HCT116 (cell line): Measurements from ENCODE around the gene DUSP6. TPM values are rescaled to one million over a fixed set of nuclear protein-coding genes. Genes with fewer than 3 reads are reported as not detected.

ENCODE experiments used
- ATAC-seq: fragments of 200-7000 bp; cut with Tn5 transposase; 2 replicates; pipeline ENCODE4 v1.9.1; 2020; ENCODE audit warnings: mild to moderate bottlenecking, moderate library complexity
- BruUV-seq: library from RNA; stranded (reverse); fragments of 400-500 nt; replicated peaks from 2 replicates; lab custom pipeline; 2021; lab: Mats Ljungman, UMichigan
- CTCF ChIA-PET: fragments of 300-600 bp; sonication (Branson Sonifier 250); formaldehyde crosslinking; loops from one replicate; lab custom pipeline; 2021; ENCODE audit warnings: antibody characterized with exemption; lab: Charles Lee
- POLR2A ChIA-PET: fragments of 300-600, 350-600 bp; sonication (Branson Sonifier 250); formaldehyde crosslinking; loops from one replicate; lab custom pipeline; 2021; ENCODE audit warnings: antibody characterized with exemption; lab: Charles Lee
- RAD21 ChIA-PET, 2 experiments: fragments of 300-600 bp; sonication (Branson Sonifier 250); formaldehyde crosslinking; loops; one replicate each; lab custom pipeline; 2023; ENCODE audit warnings: low total read pairs in 2 of 2; ENCODE audit not compliant: uncharacterized antibody in 2 of 2, unreplicated experiment in 2 of 2, low non-redundant PET in 1 of 2; lab: Charles Lee
- DNase-seq: peaks from one replicate; pipeline ENCODE4 v3.0.0-alpha.2; 2010; ENCODE audit warnings: low read depth, low spot score
- H2AFZ ChIP-seq: fragments of 200-600 bp; shearing (Covaris generic), sonication (generic); 2 replicates; pipeline ENCODE4 v1.6.1; 2017; ENCODE audit warnings: low read depth, mixed run types, mixed read lengths, antibody characterized with exemption, low read length; ENCODE audit not compliant: poor library complexity, severe bottlenecking
- H3K27ac ChIP-seq: 2 replicates; pipeline ENCODE4 v1.5.1; 2012; ENCODE audit warnings: low read depth, low read length
- H3K27me3 ChIP-seq: fragments of 200-600 bp; sonication (generic); 2 replicates; pipeline ENCODE4 v1.6.1; 2016; ENCODE audit warnings: mixed run types, low read length, mixed read lengths; ENCODE audit not compliant: insufficient read depth
- H3K36me3 ChIP-seq, 2 experiments: fragments of 200-500 bp in 1 of 2; fragments of 200-600 bp in 1 of 2; sonication (Bioruptor generic) in 1 of 2; sonication (generic) in 1 of 2; 2 replicates each; pipeline versions ENCODE4 v1.5.1 to v1.6.1; 2014 to 2016; ENCODE audit warnings: low read length in 2 of 2, inconsistent platforms in 1 of 2, mixed read lengths in 1 of 2, mixed run types in 1 of 2; ENCODE audit not compliant: insufficient read depth in 2 of 2, control insufficient read depth in 1 of 2
- H3K4me1 ChIP-seq, 2 experiments: fragments of 200-600 bp in 1 of 2; sonication (generic) in 1 of 2; 2 replicates each; pipeline versions ENCODE4 v1.5.1 to v1.6.1; 2012 to 2017; ENCODE audit warnings: low read length in 2 of 2, inconsistent platforms in 1 of 2, mild to moderate bottlenecking in 1 of 2, mixed read lengths in 1 of 2, mixed run types in 1 of 2, moderate library complexity in 1 of 2; ENCODE audit not compliant: insufficient read depth in 2 of 2, control insufficient read depth in 1 of 2
- H3K4me2 ChIP-seq: fragments of 200-600 bp; sonication (generic); 2 replicates; pipeline ENCODE4 v1.6.1; 2017; ENCODE audit warnings: mixed run types, low read length, mixed read lengths
- H3K4me3 ChIP-seq, 2 experiments: fragments of 200-600 bp in 1 of 2; sonication (generic) in 1 of 2; replicated peaks in 1 of 2; 2 replicates each; pipeline ENCODE4 v1.5.1; 2011 to 2016; ENCODE audit warnings: low read length in 2 of 2, control low read depth in 1 of 2, low read depth in 1 of 2, mild to moderate bottlenecking in 1 of 2, mixed read lengths in 1 of 2, mixed run types in 1 of 2
- H3K79me2 ChIP-seq: fragments of 200-600 bp; sonication (generic); 2 replicates; pipeline ENCODE4 v1.6.1; 2017; ENCODE audit warnings: mild to moderate bottlenecking, mixed run types, low read length, moderate library complexity, mixed read lengths; ENCODE audit not compliant: insufficient read depth
- H3K9ac ChIP-seq: fragments of 200-600 bp; sonication (generic); 2 replicates; pipeline ENCODE4 v1.6.1; 2016; ENCODE audit warnings: low read length, mixed read lengths
- H3K9me2 ChIP-seq: fragments of 200-600 bp; sonication (generic), shearing (Covaris generic); 2 replicates; pipeline ENCODE4 v1.6.1; 2017; ENCODE audit warnings: mixed run types, mild to moderate bottlenecking, moderate library complexity; ENCODE audit not compliant: insufficient read depth
- H3K9me3 ChIP-seq, 2 experiments: fragments of 200-500 bp in 1 of 2; fragments of 200-600 bp in 1 of 2; sonication (Bioruptor generic) in 1 of 2; sonication (generic) in 1 of 2; 2 replicates each; pipeline ENCODE4 v1.6.1; 2014 to 2017; ENCODE audit warnings: low read length in 2 of 2, mixed read lengths in 2 of 2, inconsistent platforms in 1 of 2, low read depth in 1 of 2, mild to moderate bottlenecking in 1 of 2, mixed run types in 1 of 2, moderate library complexity in 1 of 2; ENCODE audit not compliant: control insufficient read depth in 1 of 2, insufficient read depth in 1 of 2
- H4K20me1 ChIP-seq: fragments of 200-600 bp; sonication (generic), shearing (Covaris generic); 2 replicates; pipeline ENCODE4 v1.6.1; 2017; ENCODE audit warnings: mixed run types, mild to moderate bottlenecking, moderate library complexity; ENCODE audit not compliant: insufficient read depth
- CBX3 ChIP-seq: IDR thresholded peaks from 2 replicates; pipeline ENCODE4 v1.6.1; 2012; ENCODE audit warnings: low read depth
- CEBPB ChIP-seq: IDR thresholded peaks from 2 replicates; pipeline ENCODE4 v1.6.1; 2012; ENCODE audit warnings: low read depth
- ELF1 ChIP-seq: IDR thresholded peaks from 2 replicates; pipeline ENCODE4 v1.6.1; 2012; ENCODE audit warnings: low read depth, borderline replicate concordance
- EZH2 ChIP-seq: fragments of 200-600 bp; sonication (generic); IDR thresholded peaks from 2 replicates; pipeline ENCODE4 v1.6.1; 2017; ENCODE audit warnings: antibody characterized with exemption, mixed run types
- FOSL1 ChIP-seq: IDR thresholded peaks from 2 replicates; pipeline ENCODE4 v1.6.1; 2012; ENCODE audit warnings: low read depth
- POLR2AphosphoS5 ChIP-seq: IDR thresholded peaks from 2 replicates; pipeline ENCODE4 v1.6.1; 2011; ENCODE audit warnings: mild to moderate bottlenecking, low read depth, low read length, moderate library complexity
- RAD21 ChIP-seq: IDR thresholded peaks from 2 replicates; pipeline ENCODE4 v1.6.1; 2012; ENCODE audit warnings: low read depth, mild to moderate bottlenecking
- SP1 ChIP-seq: IDR thresholded peaks from 2 replicates; pipeline ENCODE4 v1.6.1; 2012; ENCODE audit warnings: low read depth
- SRF ChIP-seq: IDR thresholded peaks from 2 replicates; pipeline ENCODE4 v1.6.1; 2012; ENCODE audit warnings: low read depth
- YY1 ChIP-seq: IDR thresholded peaks from 2 replicates; pipeline ENCODE4 v1.6.1; 2011; ENCODE audit warnings: low read length, low read depth, moderate library complexity, mild to moderate bottlenecking; ENCODE audit not compliant: insufficient replicate concordance; ENCODE audit errors: extremely low read depth
- intact Hi-C: fragments of 100-400 bp; cut with micrococcal nuclease; formaldehyde crosslinking; loops from 2 replicates; pipeline ENCODE4 v1.10.0; 2022
- total RNA-seq: library from RNA; stranded (reverse); gene quantifications from one replicate; pipeline ENCODE4 v1.2.1, GENCODE V29; 2021; ENCODE audit not compliant: unreplicated experiment
- TF ChIP-seq, protein P1 (sequence below): IDR thresholded peaks from 2 replicates; pipeline ENCODE4 v1.6.1; 2012

DUSP6 gene
- total RNA-seq, 1 experiment from 2014 or later, result 219 TPM

DNA sequence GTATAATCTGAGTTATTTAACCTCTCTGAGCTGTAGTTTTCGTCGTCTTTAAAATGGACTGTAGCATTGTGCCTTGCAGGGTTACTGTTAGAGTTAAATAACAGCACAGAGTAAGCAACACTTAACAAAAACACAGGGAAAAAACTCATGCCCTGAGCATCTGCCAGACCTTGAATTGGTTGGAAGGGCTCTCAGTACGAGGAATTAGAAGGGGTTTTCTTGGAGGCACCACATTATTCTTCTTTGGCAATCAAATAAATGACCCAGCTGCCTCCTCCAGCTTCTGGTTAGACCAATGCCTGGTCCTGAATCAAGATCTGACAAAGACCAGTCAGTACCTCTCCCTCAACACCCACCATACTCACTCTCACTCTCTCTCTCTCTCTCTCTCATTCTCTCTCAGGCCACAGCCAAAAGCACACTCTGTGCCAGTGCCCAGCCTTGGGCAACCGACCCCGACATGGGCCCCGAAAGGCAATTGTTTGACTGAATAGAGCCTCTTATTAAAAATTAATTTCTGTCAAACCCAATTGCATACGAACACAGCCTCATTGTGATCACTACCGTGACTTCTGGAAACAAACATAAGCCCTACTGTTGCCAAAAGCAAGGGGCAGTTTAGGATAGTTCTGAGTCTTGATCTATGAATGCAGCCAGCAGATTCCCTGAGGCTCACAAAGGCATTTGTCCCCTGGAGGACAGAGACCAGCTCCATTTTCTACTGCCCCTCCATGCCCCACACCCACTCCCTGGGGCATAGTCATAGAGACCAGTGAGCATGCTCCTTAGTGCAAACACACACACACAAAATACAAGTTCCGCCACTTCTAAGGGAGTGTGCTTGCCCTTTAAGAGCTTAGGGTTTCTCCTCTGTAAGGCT, 23.9 kb downstream of the DUSP6 start (continued):
- TF ChIP-seq EZH2 (no peak), YY1 (no peak)

DNA sequence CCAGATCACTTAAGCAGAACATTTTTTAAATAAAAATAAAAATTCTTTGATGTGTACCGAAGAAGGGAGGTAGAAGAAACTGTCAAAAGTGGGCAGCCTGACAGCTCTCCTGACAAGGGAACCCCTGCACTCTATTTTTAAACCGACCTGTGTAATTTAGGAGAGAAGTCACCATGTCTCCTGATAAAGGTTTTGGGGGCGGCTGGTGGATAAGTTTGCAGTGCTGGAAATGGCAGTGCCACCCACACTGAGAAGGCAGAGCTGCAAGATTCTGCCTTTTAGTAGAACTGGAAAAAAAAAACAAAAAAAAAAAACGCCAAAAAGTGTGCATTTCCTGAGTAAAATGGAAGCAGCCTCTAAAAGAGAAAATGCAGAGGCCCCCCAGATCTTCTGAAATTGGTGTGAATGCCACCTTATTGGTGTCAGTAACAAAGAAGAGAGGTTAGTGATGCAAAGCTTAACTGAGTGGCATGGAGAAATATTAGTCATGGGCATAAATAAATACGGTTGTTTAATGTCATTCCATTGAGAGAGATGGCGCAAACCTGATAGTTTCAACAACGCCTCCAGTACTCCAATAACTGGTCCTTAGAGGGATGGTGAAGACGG, 24.7 kb downstream of the DUSP6 start:
- intact Hi-C loops, result no loop called here
- H4K20me1 ChIP-seq, result no peaks in the 10 kb centered on the region
- DNase-seq (no peak), ATAC-seq (no peak)
- no peaks in the 10 kb centered on the region for H3K4me1 ChIP-seq
- H3K4me3 ChIP-seq, result no peak overlapping the region
- no peaks in the 10 kb centered on the region for H3K27me3 ChIP-seq
- no peak overlapping the region for H2AFZ ChIP-seq
- CTCF ChIA-PET, result no interaction called here
- no peaks in the 10 kb centered on the region for H3K9me3 ChIP-seq
- no peak overlapping the region for H3K4me2 ChIP-seq
- RAD21 ChIA-PET, result no interaction called here
- TF ChIP-seq SRF, result no peak
- no peak for TF ChIP-seq CEBPB
- no peak for TF ChIP-seq FOSL1
- TF ChIP-seq YY1, result no peak
- TF ChIP-seq SP1, result no peak
- TF ChIP-seq ELF1, result no peak
- TF ChIP-seq, protein P1, sequence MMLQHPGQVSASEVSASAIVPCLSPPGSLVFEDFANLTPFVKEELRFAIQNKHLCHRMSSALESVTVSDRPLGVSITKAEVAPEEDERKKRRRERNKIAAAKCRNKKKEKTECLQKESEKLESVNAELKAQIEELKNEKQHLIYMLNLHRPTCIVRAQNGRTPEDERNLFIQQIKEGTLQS, result no peak
- TF ChIP-seq POLR2AphosphoS5, result no peak
- no peak for TF ChIP-seq CBX3
- TF ChIP-seq RAD21, result no peak
- H3K79me2 ChIP-seq, result no peaks in the 10 kb centered on the region
- H3K9ac ChIP-seq, result no peak overlapping the region
- H3K36me3 ChIP-seq, result no peaks in the 10 kb centered on the region
- no peaks in the 10 kb centered on the region for H3K9me2 ChIP-seq
- H3K27ac ChIP-seq, result no peak overlapping the region
- BruUV-seq, result no TSS peak
- POLR2A ChIA-PET, result interaction anchor here (0.7 kb wide), 1 partner anchor 557 kb away, joined by 3 read pairs; no protein-coding TSS in a partner anchor
